Measurements from ENCODE around the gene MPZL1.
A peak's percentile ranks its signal among the peaks of the same experiment; 100 is the strongest.

The MPZL1 gene

DNA sequence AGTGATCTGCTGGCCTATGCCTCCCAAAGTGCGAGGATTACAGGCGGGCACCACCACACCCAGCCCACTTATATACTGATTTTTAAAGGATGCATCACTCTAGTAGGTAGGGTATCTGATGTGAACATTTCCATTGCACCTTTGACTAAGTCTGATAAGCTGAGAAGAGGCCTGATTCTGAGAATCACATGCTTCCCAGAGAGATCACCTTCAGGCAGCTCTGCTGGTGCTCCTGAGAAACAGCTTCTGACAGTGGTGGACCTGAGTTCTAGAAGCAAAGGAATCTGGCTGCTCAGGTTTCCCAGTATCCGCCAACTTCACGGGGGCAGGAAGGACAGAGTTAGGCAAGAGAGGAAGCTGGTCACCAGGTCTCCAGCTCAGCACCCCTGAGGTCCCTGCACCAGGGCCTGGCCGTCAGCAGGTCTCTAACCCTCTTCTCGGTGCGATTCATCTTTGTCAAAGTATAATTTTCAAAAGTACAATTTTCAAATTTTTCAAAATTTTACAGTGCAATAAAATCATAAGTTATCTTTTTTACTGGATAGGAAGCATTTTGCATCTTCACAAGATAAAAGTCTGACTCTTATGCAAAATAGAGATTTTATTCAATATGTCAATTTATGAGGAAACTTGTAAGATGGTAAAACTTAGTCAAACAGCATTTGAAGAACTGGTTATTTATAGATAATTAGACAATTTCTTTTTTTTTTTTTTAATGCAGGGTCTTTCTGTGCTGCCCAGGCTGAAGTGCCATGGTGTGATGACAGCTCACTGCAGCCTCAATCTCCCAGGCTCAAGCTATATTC, 25.8 kb upstream of the MPZL1 start:
- no peak for DNase-seq (ENCODE audit: low spot score)

DNA sequence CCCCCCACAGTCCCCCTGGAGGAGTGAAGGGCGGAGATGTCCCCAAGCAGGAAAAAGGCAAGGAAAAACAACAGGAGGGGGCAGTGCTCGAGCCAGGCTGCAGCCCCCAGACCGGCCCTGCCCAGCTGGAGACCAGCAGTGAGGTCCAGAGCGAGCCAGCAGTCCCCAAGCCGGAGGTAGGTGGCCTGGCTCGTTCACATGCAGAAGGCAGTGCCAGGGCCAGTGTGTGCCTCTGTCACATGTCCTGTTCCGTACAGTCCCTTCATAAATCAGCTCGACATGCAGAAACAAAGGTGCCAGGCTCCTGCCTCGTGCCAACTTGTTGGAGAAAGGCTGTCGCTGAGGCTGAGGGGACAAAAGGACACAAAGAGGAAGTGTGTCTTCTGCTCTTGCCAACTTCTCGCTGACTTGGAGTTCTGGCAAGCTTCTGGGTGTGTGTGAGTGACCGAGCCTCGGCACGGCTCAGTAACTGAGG, 24.1 kb upstream of the MPZL1 start:
- DNase-seq (ENCODE audit: low spot score): no peak

DNA sequence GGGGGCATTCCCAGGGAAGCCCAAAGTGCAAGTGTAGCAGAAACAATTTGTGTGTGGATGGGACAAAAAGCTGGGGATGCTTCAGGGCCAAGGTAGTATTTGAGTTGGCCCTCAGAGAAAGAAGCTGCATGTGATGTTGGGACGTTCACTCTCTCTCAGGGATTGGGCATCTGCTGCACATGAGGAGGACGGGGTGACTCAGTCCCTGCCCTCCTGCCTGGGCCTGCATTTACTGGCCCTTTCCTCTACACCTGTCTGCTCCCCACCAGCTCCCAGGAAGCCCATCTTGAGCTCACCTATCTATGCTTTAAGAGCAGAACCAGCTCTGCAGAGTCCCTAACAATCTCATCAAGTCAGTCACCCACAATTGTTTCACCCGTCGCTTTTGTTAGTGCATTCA, 23.5 kb upstream of the MPZL1 start:
- DNase-seq (ENCODE audit: low spot score): no peak

DNA sequence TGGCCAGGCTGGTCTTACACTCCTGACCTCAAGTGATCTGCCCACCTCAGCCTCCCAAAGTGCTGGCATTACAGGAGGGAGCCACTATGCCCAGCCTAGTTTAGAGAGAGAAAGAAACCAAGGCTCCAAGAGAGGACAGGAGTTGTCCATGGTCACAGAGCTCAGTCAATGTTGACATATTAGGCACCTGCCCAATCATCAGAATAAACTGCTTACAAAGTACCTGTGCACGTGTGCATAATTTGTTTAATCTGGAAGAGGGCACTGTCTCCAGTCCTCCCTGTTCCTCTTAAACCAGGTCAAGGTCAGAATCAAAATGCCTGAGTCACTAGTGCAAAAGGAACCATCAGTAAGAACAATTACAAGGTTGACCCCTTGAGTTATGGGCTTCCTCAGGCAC, 20.3 kb upstream of the MPZL1 start:
- no peak for DNase-seq (ENCODE audit: low spot score)

DNA sequence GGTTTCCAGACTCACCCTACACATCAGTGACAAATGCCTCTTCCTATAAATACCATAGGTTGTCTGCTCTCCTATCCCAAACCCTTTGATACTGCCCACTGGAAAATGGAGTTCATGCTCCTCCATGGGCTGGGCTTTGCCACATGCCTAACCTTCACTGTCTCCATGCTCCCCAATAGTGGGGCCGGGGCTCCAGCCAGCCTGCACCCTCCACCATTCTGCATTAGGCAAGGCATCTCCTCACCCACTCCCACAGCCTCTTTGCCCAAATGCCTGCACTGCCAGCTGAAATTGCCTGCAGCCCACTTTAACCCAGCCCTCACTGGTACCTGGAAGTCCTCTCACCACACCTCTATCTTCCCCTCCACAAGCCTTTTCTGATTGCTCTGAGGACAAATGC, 18.2 kb upstream of the MPZL1 start:
- no peak for DNase-seq (ENCODE audit: low spot score)

DNA sequence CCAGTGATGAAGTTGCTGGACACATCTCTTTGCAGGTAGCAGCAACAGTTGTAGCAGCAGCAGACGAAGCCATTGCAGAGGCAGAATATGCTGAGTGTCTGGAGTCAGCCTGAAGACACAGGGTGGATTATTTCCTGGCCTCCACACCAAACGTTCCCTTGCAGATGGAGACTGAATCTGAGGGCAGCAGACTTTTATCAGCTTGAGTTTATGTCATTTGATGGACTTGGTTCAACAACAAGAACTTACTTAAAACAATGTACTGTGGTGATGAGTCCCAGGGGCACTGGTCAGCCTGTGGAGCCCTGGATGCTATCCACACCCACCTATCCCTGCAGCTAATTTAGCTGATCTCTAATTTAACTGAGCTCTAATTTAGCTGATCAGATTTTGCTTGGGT, 17.1 kb upstream of the MPZL1 start:
- no peak for DNase-seq (ENCODE audit: low spot score)

DNA sequence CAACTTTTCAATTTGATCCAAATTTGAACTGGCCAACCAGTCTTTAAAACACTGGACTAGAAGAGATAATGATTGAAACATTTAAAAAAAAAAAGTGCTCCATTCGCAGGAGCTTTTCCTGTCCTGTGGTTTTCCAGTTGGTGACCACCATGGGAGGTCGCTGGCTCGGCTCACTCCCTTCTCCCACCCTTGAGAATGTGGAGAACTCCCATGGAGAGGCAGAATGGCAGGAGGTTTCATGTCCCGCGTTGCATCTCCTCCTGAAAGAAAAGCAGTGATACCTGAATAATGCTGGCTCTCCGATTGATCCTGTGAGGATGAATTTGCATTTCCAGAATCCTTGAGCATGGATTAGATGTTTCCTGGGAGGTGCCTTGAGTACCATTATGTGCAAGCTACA, 16.5 kb upstream of the MPZL1 start:
- DNase-seq (ENCODE audit: low spot score): no peak

DNA sequence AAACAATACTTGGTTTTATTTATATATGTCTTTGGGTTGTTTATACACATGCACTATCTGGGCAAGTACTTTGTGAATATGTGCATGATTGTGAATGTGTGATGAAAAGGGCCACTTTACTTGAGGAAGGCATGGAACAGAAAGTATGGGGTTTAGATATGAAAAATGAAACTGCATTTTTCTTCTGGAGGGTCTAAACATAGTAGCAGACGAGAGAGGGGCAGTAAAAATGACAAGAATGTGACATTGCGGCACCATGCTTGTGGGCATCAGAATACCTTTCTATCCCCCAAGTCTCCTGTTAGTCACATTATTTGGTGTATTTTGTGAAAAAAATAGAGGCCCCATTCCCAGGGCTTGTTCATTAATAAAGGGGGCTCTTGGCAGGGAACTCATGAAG, 15.4 kb upstream of the MPZL1 start:
- DNase-seq (ENCODE audit: low spot score): no peak

DNA sequence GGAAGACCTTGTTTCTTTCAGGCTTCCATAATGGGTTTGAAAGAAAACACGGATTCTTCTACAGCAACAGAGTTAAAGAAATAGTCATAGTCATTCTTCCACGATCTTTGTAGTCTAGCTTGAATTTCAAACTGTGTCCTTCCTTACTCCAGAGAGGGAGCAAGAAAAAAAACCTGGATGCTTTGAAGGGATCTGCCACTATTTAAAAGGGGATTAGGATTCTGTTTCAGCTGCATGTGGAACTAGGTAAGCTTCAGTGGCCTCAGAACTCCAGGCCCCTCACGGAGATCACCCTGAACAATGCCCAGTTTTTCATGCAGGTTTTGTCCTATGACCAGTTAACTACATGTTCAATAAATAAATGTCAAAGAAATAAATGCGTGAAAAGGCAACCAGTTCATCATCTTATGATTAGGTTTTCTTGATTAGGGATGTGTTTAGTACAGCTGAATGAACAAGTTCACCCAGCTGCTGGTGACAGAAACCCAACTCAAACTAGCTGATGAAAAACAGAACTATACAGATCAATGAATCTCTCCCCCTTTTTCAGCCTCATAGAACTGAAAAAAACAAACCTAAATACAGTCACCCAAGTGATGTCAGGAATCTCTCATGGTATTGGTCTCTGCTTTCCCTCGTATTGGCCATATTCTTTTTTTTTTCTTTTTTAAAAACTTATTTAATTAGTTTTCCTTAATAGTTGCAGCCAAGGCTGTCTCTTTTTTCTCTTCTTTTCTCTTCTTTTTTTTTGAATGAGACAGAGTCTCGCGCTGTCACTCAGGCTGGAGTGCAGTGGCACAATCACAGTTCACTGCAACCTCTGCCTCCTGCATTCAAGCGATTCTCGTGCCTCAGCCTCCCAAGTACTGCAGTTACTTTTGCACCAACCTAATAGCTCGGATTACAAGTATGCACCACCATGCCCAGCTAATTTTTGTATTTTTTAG, 14.6 kb upstream of the MPZL1 start:
- DNase-seq (ENCODE audit: low spot score): no peak

DNA sequence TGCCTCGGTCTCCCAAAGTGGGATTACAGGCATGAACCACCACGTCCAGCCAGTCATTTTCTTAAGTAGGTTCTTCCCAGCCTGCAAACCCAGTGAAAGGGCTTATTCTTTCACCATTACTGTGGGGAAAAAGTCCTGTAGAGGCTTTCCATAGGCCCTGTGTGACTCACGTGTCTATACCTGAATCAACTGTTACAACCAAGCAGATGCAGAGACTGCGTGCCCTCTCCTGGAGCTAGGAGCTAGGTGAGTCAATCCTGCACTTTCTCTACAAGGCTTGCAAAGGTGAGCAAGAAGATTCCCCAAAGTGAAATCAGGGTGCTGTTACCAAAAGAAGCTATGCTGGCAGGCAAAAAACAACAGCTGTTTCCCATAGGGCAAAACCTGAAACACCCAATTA, 13.8 kb upstream of the MPZL1 start:
- DNase-seq (ENCODE audit: low spot score): no peak

DNA sequence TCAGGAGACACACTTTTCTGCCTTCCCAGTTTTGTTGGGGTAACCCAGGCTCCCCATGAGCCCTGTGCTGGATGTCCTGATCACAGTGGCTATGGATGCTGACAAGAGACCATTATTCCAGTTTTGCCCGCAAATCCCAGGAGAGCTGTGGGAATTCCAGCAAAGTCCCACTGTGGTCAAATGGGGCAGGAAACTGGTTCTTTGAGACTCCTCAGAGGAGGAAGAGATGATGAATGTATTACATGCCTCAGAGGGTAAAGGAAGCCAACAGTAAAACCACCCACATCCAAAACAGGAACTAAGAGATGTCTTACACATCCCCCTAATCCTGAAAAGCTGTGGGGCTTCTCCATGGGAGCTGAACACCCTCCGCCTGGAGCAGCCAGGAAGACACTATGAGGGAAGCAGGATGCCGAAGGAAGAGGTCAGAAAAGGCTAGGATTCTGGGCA, 12.8 kb upstream of the MPZL1 start:
- DNase-seq (ENCODE audit: low spot score): no peak

DNA sequence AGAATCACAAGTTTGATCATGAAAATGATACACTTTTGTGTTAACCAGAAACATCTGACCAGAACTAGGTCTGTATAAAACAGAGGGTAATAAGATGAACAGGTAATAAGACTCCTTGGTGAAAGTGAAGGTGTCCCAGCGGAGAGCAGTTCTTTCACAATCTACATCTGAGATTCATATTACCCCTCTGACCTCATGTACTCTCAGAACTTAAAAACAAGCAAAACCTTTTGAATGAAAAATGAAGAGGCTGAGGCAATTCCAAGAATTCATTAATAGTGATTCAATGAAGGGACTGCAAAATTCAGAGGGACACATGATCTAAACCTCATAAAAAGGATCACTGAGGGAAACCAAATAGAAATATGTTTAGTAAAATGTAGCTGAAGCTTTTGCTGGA, 10.9 kb upstream of the MPZL1 start:
- no peak for DNase-seq (ENCODE audit: low spot score)

DNA sequence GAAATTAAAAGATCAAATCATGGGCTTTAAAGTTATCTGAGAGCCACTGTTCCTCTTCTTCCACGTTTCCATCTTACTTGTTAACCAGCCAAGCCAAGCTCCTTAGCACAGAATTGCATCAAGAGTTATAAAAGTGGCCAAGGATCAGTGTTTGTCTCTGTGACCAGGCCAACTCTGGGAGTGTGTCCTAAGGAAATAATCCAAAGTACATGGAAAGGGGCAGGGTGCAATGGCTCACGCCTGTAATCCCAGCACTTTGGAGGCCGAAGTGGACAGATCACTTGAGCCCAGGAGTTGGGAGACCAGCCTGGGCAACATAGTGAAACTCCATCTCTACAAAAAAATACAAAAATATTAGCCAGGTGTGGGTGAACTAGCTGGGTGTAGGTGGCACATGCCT, 10.0 kb upstream of the MPZL1 start:
- no peak for DNase-seq (ENCODE audit: low spot score)

DNA sequence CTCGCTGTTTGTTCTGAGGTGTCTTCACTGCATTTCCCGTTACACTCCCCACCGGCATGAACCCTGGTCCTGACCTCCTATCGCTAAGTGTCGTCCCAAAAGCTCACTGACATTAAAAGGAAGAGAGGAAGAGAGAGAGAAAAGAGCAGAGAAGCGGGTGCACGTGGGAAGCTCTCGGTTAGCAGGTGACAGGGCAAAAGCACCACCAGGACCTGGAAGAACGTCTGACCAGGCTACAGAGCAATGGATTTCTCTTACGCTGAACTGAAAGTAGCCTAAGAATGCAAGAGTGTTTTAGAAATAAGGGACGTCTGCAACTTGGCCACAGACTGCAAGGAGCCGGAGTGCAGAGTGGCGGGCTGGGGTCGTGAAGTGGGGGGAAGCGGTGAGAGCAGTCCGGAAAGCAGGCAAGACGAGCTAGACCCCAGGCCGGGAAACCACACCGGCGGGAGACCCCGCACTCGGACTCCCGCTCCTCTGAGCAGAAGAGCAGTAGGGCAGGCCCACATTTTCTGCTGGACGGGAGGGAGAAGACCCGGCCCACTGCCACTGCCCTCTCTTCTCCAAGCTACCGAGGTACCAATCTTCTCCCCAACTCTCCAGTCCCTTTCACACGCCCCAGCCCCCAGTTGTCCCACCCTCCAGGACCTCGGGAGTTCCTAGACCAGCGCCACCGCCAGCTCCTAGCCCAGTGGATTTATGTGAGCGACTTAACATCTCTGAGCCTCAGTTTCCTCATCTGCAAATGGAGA, 8.3 kb upstream of the MPZL1 start:
- DNase-seq (ENCODE audit: low spot score): no peak

DNA sequence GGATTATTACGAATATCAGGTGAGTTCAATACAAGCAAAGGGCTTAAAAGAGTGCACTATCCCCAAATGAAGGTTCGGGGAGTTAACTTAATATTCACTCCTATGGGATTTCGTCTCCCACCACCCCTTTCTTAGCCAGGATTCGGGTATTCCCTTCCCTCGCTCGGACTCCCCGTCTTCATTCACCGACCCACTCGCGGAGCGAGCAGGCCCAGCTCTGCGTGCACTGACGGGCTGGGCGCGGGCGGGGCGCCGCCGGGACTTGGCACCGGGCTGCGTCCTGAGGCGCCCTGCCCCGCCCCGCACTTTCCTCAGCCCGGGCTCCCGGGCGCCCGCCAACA, 7.7 kb upstream of the MPZL1 start:
- DNase-seq (ENCODE audit: low spot score): no peak

DNA sequence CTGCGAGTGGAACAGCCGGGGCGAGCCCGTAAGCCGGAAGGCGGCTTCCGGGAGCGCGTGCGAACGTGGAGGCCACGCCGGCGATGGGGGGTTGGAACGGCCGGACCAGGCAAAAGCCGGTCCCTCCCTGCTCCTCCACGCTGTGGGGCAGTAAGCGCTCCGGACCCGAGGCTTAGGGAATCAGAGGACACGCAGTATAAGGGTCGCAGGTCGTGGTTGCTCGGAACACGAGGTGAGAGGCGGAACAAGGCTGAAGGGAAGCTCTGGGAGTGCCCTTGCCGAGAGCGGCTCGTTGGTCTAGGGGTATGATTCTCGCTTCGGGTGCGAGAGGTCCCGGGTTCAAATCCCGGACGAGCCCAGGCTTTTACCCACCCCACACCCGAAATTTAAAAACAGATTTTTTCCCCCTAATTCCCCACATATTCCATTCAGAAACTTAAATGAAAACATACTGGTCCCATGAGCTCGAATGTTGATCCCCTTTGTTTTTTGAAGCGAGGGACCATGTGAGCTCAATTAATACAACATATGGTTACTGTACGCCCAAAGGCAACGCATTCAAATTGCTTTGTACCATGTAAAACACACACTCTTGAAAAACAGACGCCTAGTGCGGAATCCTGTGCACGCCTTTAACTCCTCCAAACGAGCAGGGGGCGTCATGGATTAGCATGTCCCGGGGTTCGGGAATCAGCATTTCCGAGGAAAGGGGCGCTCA, 7.2 kb upstream of the MPZL1 start:
- DNase-seq (ENCODE audit: low spot score): peak; percentile 90

DNA sequence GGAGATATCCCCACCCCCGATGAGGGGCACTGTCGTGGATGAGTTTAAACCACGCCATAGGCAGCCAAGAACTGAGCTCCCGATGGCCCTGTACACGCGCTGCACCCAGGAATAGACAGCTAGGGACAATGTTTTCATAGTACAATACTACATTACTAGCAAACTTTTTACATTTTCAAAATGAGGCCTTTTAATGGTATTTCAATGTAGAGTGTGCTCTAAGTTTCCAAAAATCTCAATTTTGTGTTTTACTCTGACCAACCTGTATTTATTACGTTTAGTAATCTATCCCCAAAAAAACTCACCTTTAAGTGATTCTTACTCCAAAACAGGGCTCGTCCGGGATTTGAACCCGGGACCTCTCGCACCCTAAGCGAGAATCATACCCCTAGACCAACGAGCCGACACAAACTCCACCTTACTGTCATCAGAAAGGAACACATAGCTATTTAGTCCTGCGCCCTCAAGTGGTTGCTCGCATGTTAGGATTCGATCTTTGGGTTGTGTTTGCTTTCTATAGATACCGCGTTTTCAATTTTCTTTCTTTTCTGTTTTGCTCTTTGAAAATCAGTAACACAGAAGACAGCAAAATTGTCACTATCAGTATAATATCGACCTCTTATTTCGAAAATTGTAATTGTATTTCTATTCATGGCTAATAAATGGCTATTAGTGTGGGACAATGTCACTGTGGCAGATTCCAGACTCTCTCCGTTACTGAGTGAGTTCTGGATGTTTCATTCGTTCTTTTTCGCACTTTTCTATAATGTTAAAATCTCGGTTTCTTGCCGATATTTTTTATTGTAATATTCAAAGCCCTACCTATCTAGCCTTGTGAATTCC, 6.4 kb upstream of the MPZL1 start:
- DNase-seq (ENCODE audit: low spot score): peak; percentile 93

DNA sequence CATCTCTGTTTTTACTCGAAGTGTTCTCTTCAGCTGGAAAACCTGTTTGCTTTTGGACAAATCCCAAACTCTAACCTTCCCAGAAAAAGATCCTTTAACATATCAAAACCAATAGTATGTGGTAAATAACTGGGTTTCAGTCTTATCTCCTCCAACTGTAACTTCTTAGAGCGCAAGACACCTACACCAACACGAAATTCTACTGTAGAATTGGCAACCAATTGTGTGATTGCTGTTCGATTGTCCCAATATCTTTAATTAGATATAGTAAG, 5.8 kb upstream of the MPZL1 start:
- peak; percentile 38 for DNase-seq (ENCODE audit: low spot score)

DNA sequence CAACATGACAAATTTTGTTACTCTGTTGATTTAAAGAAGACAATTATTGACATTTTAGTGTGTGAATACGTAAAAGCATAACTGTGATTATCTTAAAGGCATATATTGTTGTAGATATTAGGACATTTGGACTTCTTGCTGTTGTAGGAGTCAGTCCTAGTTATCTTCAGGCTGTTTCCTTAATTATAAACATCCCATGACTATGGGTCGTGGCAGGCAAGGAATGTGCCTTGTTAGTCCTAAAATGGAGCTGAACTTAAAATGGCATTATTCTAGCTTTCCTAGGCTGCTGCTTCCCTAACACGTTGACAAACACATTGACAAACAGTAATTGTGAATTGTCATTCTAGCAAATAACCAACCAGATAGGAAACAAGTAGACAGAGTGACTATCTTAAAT, 4.4 kb upstream of the MPZL1 start:
- DNase-seq (ENCODE audit: low spot score): no peak

DNA sequence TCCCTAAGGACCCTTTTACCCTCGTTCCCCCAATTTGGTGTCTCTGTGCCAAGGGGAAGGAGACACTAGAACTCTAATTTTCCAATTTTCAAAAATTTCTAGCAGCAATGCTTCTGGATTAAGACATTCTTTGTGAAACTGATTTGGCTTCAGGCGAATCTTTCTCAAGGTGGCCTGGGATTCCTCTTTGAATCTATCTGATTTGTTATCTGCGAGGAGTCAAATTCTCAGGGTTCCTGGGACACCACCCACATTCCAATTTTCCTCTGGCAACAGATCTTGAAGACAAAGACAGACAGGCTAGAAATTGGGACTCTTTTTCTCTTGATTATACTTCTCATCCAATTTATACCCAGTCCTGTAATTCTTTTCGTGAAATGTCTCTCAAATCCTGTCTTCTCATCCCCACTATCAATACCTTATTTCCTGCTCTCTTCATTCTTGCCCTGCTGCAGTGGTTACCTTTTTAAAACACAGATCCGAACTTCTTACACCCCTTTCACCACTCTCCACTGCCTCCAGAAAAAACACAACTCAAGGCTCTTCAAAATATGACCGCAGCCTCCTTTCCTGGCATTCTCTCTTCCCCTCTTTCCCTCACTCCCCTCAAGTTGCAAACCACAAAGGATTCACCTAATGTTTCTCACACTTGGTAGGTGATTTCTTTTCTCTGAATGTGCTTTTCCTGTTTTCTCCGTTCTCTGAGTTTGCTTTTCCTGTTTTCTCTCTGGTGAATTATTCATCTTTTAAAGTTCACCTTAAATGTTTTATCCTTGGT, 2.7 kb upstream of the MPZL1 start:
- DNase-seq (ENCODE audit: low spot score): no peak
